H1 (cell line): ENCODE results near the gene MFNG. TPM values are rescaled to one million over a fixed set of nuclear protein-coding genes. Genes with fewer than 3 reads are reported as not detected.

Experiments
- CTCF ChIA-PET: fragments of 300-600 bp; sonication (Branson Sonifier 250); formaldehyde crosslinking; loops from one replicate; lab custom pipeline; 2021; ENCODE audit not compliant: partially characterized antibody; lab: Charles Lee
- POLR2A ChIA-PET: fragments of 300-600 bp; sonication (Branson Sonifier 250); formaldehyde crosslinking; loops from one replicate; lab custom pipeline; 2021; ENCODE audit warnings: inconsistent platforms; ENCODE audit not compliant: partially characterized antibody; lab: Charles Lee
- DNase-seq, 2 experiments: peaks; one replicate each; pipeline versions ENCODE4 v3.0.0 to v3.0.0-alpha.2; 2010 to 2022; ENCODE audit warnings: low spot score in 2 of 2, low read depth in 1 of 2, mixed read lengths in 1 of 2
- FAIRE-seq: peaks from 2 replicates; lab custom pipeline; 2011; peaks lifted over from hg19 to GRCh38; lab: Jason Lieb, UNC
- H2AFZ ChIP-seq: 2 replicates; pipeline ENCODE4 v1.8.1; 2012; ENCODE audit warnings: low read length, inconsistent platforms
- H2AK5ac ChIP-seq: 2 replicates; pipeline ENCODE4 v1.6.1; 2013; ENCODE audit warnings: low read depth, low read length
- H2BK120ac ChIP-seq: replicated peaks from 2 replicates; pipeline ENCODE3; 2013; ENCODE audit warnings: low read depth, low read length, inconsistent platforms
- H2BK12ac ChIP-seq: 2 replicates; pipeline ENCODE4 v1.6.1; 2013; ENCODE audit warnings: low read depth, low read length
- H2BK15ac ChIP-seq: 2 replicates; pipeline ENCODE4 v1.6.1; 2013; ENCODE audit warnings: low read length
- H2BK20ac ChIP-seq: 2 replicates; pipeline ENCODE4 v1.6.1; 2013; ENCODE audit warnings: low read length
- H2BK5ac ChIP-seq: 2 replicates; pipeline ENCODE4 v1.6.1; 2013; ENCODE audit warnings: low read depth, low read length
- H3K14ac ChIP-seq: 2 replicates; pipeline ENCODE4 v1.6.1; 2013; ENCODE audit warnings: inconsistent platforms; ENCODE audit not compliant: insufficient read length
- H3K18ac ChIP-seq: 2 replicates; pipeline ENCODE4 v1.6.1; 2013; ENCODE audit warnings: low read length; ENCODE audit errors: extremely low read depth
- H3K23ac ChIP-seq: 2 replicates; pipeline ENCODE4 v1.6.1; 2013; ENCODE audit warnings: inconsistent platforms; ENCODE audit not compliant: insufficient read length
- H3K23me2 ChIP-seq: 2 replicates; pipeline ENCODE4 v1.6.1; 2013; ENCODE audit warnings: low read depth, low read length
- H3K27ac ChIP-seq: 2 replicates; pipeline ENCODE4 v1.6.1; 2011; ENCODE audit warnings: low read depth, low read length, inconsistent platforms
- H3K27me3 ChIP-seq, 4 experiments: replicated peaks in 1 of 4; 1 replicate in 1 of 4; 2 replicates in 3 of 4; pipeline versions ENCODE4 v1.6.1 to v1.8.1; 2011 to 2013; ENCODE audit warnings: low read length in 3 of 4, mild to moderate bottlenecking in 3 of 4, inconsistent platforms in 2 of 4, mixed read lengths in 2 of 4, moderate library complexity in 1 of 4; ENCODE audit not compliant: control insufficient read depth in 3 of 4, insufficient read depth in 3 of 4; ENCODE audit errors: extremely low read depth in 1 of 4
- H3K36me3 ChIP-seq, 4 experiments: 2 replicates each; pipeline versions ENCODE4 v1.6.1 to v1.8.1; 2011 to 2013; ENCODE audit warnings: mild to moderate bottlenecking in 4 of 4, low read length in 3 of 4, moderate library complexity in 2 of 4, control low read depth in 1 of 4, inconsistent platforms in 1 of 4; ENCODE audit not compliant: insufficient read depth in 4 of 4, control insufficient read depth in 2 of 4
- H3K4ac ChIP-seq: replicated peaks from 2 replicates; pipeline ENCODE3; 2013; ENCODE audit warnings: low read length, low read depth, mixed read lengths, inconsistent platforms; ENCODE audit not compliant: insufficient read length
- H3K4me1 ChIP-seq, 4 experiments: replicated peaks in 1 of 4; 1 replicate in 1 of 4; 2 replicates in 3 of 4; pipeline versions ENCODE4 v1.6.1 to v1.8.1; 2011 to 2013; ENCODE audit warnings: low read length in 3 of 4, inconsistent platforms in 2 of 4, mixed read lengths in 1 of 4; ENCODE audit not compliant: insufficient read depth in 4 of 4, control insufficient read depth in 3 of 4
- H3K4me2 ChIP-seq, 2 experiments: 2 replicates each; pipeline versions ENCODE4 v1.6.1 to v1.8.1; 2011 to 2013; ENCODE audit warnings: low read depth in 2 of 2, low read length in 2 of 2, control low read depth in 1 of 2, inconsistent platforms in 1 of 2, mild to moderate bottlenecking in 1 of 2; ENCODE audit not compliant: insufficient read depth in 1 of 2
- H3K4me3 ChIP-seq, 4 experiments: fragments of 200-600, 300-600 bp in 1 of 4; sonication (generic), shearing (Covaris generic), sonication (Bioruptor Twin) in 1 of 4; 2 replicates each; pipeline versions ENCODE4 v1.5.1 to v1.8.1; 2011 to 2016; ENCODE audit warnings: low read length in 4 of 4, low read depth in 3 of 4, control low read depth in 2 of 4, inconsistent platforms in 2 of 4, mild to moderate bottlenecking in 2 of 4, mixed read lengths in 1 of 4, moderate library complexity in 1 of 4; ENCODE audit not compliant: insufficient read depth in 2 of 4; ENCODE audit errors: extremely low read depth in 1 of 4
- H3K56ac ChIP-seq: replicated peaks from 2 replicates; pipeline ENCODE3; 2013; ENCODE audit warnings: low read depth, mild to moderate bottlenecking, mixed read lengths, low read length, inconsistent platforms; ENCODE audit not compliant: insufficient read length
- H3K79me1 ChIP-seq: 2 replicates; pipeline ENCODE4 v1.6.1; 2013; ENCODE audit warnings: low read depth, low read length, control low read depth
- H3K79me2 ChIP-seq, 2 experiments: 2 replicates each; pipeline versions ENCODE4 v1.6.1 to v1.8.1; 2012 to 2013; ENCODE audit warnings: low read length in 2 of 2, mild to moderate bottlenecking in 2 of 2, inconsistent platforms in 1 of 2; ENCODE audit not compliant: insufficient read depth in 2 of 2, control insufficient read depth in 1 of 2
- H3K9ac ChIP-seq, 4 experiments: replicated peaks in 1 of 4; 1 replicate in 1 of 4; 2 replicates in 3 of 4; pipeline versions ENCODE4 v1.6.1 to v1.8.1; 2011 to 2013; ENCODE audit warnings: low read depth in 3 of 4, low read length in 3 of 4, control low read depth in 2 of 4, mild to moderate bottlenecking in 2 of 4, moderate library complexity in 2 of 4, inconsistent platforms in 1 of 4; ENCODE audit errors: extremely low read depth in 1 of 4
- H3K9me3 ChIP-seq, 2 experiments: 2 replicates each; pipeline versions ENCODE4 v1.6.1 to v1.8.1; 2012 to 2013; ENCODE audit warnings: mild to moderate bottlenecking in 2 of 2, moderate library complexity in 2 of 2, control low read depth in 1 of 2, inconsistent platforms in 1 of 2, low read depth in 1 of 2, low read length in 1 of 2, mixed read lengths in 1 of 2; ENCODE audit not compliant: insufficient read depth in 2 of 2
- H4K20me1 ChIP-seq, 2 experiments: replicated peaks in 1 of 2; 2 replicates each; pipeline versions ENCODE3 to v1.8.1; 2011 to 2013; ENCODE audit warnings: inconsistent platforms in 2 of 2, low read length in 2 of 2, mild to moderate bottlenecking in 1 of 2; ENCODE audit not compliant: insufficient read depth in 2 of 2, control insufficient read depth in 1 of 2
- H4K5ac ChIP-seq: 2 replicates; pipeline ENCODE4 v1.6.1; 2013; ENCODE audit warnings: low read length, low read depth, mixed read lengths, inconsistent platforms; ENCODE audit not compliant: insufficient read length
- H4K8ac ChIP-seq: 2 replicates; pipeline ENCODE4 v1.8.0; 2013; ENCODE audit warnings: mild to moderate bottlenecking, moderate library complexity, low read length, inconsistent platforms; ENCODE audit not compliant: insufficient read depth; ENCODE audit errors: extremely low read depth
- H4K91ac ChIP-seq: replicated peaks from 2 replicates; pipeline ENCODE3; 2013; ENCODE audit warnings: low read length, mixed read lengths, inconsistent platforms; ENCODE audit not compliant: insufficient read length
- WGBS, 2 experiments: shearing (Covaris generic) in 1 of 2; methylation state at CpG; one replicate each; pipeline versions ENCODE4 v1.1.6 to v1.1.7; 2013 to 2015; ENCODE audit warnings: low lambda C conversion rate in 2 of 2, mixed read lengths in 2 of 2, inconsistent platforms in 1 of 2, low coverage in 1 of 2, missing lambda C conversion rate in 1 of 2; ENCODE audit not compliant: insufficient replicate concordance in 2 of 2, insufficient coverage in 1 of 2, insufficient read length in 1 of 2; ENCODE audit errors: extremely low coverage in 1 of 2, missing lambda C conversion rate in 1 of 2; 5-methylcytosine and 5-hydroxymethylcytosine counted together
- polyA plus RNA-seq, 7 experiments: library from polyadenylated mRNA; depleted of rRNA in 3 of 7; stranded (reverse) in 5 of 7; unstranded in 2 of 7; fragments of >200 nt in 5 of 7; fragments of 200-250 nt in 2 of 7; gene quantifications; 1 replicate in 5 of 7; 2 replicates in 1 of 7; 4 replicates in 1 of 7; pipeline versions ENCODE4 v1.2.1 to v1.2.3, GENCODE V29; 2011 to 2013; ENCODE audit warnings: missing spikeins in 2 of 7, mixed read lengths in 2 of 7
- total RNA-seq: library from RNA; stranded (reverse); fragmentation: NEBNext Ultra II Directional; extraction: Animal tissue kit (Norgen Biotek cat#: 25700); gene quantifications from 2 replicates; pipeline ENCODE4 v1.2.1, GENCODE V29; 2021
- TF ChIP-seq, protein P1 (sequence below): IDR thresholded peaks from 2 replicates; pipeline ENCODE4 v1.6.1; 2012; ENCODE audit warnings: inconsistent platforms

The MFNG gene
- total and polyA plus RNA-seq, 2 of the 8 experiments (the other 6 are each of a cell fraction or from before 2014, with no cell fraction given), result 1.7 to 5.5 TPM

- no peak for FAIRE-seq
Measured at GRCh38 chr22:37443086-37443485, 43.1 kb downstream of the MFNG start.

More at GRCh38 chr22:37443086-37443485, 43.1 kb downstream of the MFNG start:
- H2BK15ac ChIP-seq, result no peak overlapping the region
- no peak overlapping the region for H4K91ac ChIP-seq
- POLR2A ChIA-PET, result interaction anchor here (0.6 to 0.7 kb wide), 2 partner anchors 9 to 261 kb away, joined by 3 to 5 read pairs; no protein-coding TSS in a partner anchor
- H4K20me1 ChIP-seq, result no peaks in the 10 kb centered on the region
- peaks cover 4% of the 10 kb centered on the region in 2 experiments; a peak in 1 of 4 replicates for H3K9me3 ChIP-seq
- H3K79me1 ChIP-seq, result no peaks in the 10 kb centered on the region
- H3K9ac ChIP-seq, result no peak overlapping the region
- H4K8ac ChIP-seq, result no peak overlapping the region
- no peaks in the 10 kb centered on the region for H3K4me1 ChIP-seq
- no peak overlapping the region for H3K23ac ChIP-seq
- no peak overlapping the region for H2BK5ac ChIP-seq
- H3K18ac ChIP-seq, result no peak overlapping the region
- no peaks in the 10 kb centered on the region; a peak in 1 of 7 replicates for H3K27me3 ChIP-seq
- H3K14ac ChIP-seq, result no peak overlapping the region
- H3K79me2 ChIP-seq, result no peaks in the 10 kb centered on the region
- no peaks in the 10 kb centered on the region for H3K23me2 ChIP-seq
- no peak overlapping the region for H3K4me3 ChIP-seq
- H3K4ac ChIP-seq, result no peak overlapping the region
- H2BK120ac ChIP-seq, result no peak overlapping the region
- DNase-seq, result no peak
- no peak overlapping the region for H2AFZ ChIP-seq
- no peak overlapping the region for H2BK12ac ChIP-seq
- 90% methylated on average over 7 of the region's 7 CpGs; no CpG with 5 or more reads in 1 of the 2 experiments for WGBS, 2 experiments
- no peak overlapping the region for H2AK5ac ChIP-seq
- no peak overlapping the region for H3K56ac ChIP-seq
- no peak overlapping the region for H2BK20ac ChIP-seq
- TF ChIP-seq, protein P1, sequence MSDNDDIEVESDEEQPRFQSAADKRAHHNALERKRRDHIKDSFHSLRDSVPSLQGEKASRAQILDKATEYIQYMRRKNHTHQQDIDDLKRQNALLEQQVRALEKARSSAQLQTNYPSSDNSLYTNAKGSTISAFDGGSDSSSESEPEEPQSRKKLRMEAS, result no peak
- no peak overlapping the region for H3K4me2 ChIP-seq
- H4K5ac ChIP-seq, result no peak overlapping the region
- no peaks in the 10 kb centered on the region for H3K36me3 ChIP-seq
- CTCF ChIA-PET, result interaction anchor here (1.4 to 2.7 kb wide), 6 partner anchors 13 to 184 kb away, joined by 3 to 11 read pairs (median 5); partner anchors contain the start of gene ELFN2
- H3K27ac ChIP-seq, result no peak overlapping the region
